Measurements from ENCODE around the gene GALNS. TPM values are rescaled to one million over a fixed set of nuclear protein-coding genes. Genes with fewer than 3 reads are reported as not detected.

The GALNS gene
- total RNA-seq, 1 donor from 2014 or later = 61.4 TPM

- no peaks in the 10 kb centered on the region for H3K9me3 ChIP-seq
- TF ChIP-seq POLR2A (IDR thresholded peaks at IDR 0.05) = no peak
- TF ChIP-seq POLR2AphosphoS5 (IDR thresholded peaks at IDR 0.05; ENCODE audit: insufficient read depth in 1 of 2, low read depth in 1 of 2) = no peak
- TF ChIP-seq CTCF (IDR thresholded peaks at IDR 0.05) = no peak
- H3K36me3 ChIP-seq = no peaks in the 10 kb centered on the region
- intact Hi-C loops (cut with DNase I) = no loop called here
- no peak overlapping the region for H3K27ac ChIP-seq
- DNase-seq (ENCODE audit: extremely low spot score in 2 of 2) = no peak
- H3K27me3 ChIP-seq = no peaks in the 10 kb centered on the region
- no peaks in the 10 kb centered on the region for H3K4me1 ChIP-seq
- H3K4me3 ChIP-seq = no peak overlapping the region
Observed at GRCh38 chr16:88903267-88903666, 46.5 kb upstream of the GALNS start.

GRCh38 chr16:88902744-88903143 lies 46.0 kb upstream of the GALNS start:
- H3K36me3 ChIP-seq = no peaks in the 10 kb centered on the region
- H3K4me3 ChIP-seq = no peak overlapping the region
- H3K9me3 ChIP-seq = no peaks in the 10 kb centered on the region
- H3K27me3 ChIP-seq = no peaks in the 10 kb centered on the region
- no peak for TF ChIP-seq POLR2AphosphoS5 (IDR thresholded peaks at IDR 0.05; ENCODE audit: insufficient read depth in 1 of 2, low read depth in 1 of 2)
- no peak for TF ChIP-seq CTCF (IDR thresholded peaks at IDR 0.05)
- TF ChIP-seq POLR2A (IDR thresholded peaks at IDR 0.05) = no peak
- intact Hi-C loops (cut with DNase I) = no loop called here
- H3K4me1 ChIP-seq = no peaks in the 10 kb centered on the region
- H3K27ac ChIP-seq = no peak overlapping the region
- no peak for DNase-seq (ENCODE audit: extremely low spot score in 2 of 2)

- Histone ChIP-seq H3K4me3 (no peak overlapping the region), H3K36me3 (no peaks in the 10 kb centered on the region), H3K27me3 (no peaks in the 10 kb centered on the region), H3K9me3 (no peaks in the 10 kb centered on the region), H3K27ac (no peak overlapping the region), H3K4me1 (no peaks in the 10 kb centered on the region)
- no peak for TF ChIP-seq CTCF (IDR thresholded peaks at IDR 0.05)
- TF ChIP-seq POLR2AphosphoS5 (IDR thresholded peaks at IDR 0.05; ENCODE audit: insufficient read depth in 1 of 2, low read depth in 1 of 2) = no peak
- no peak for TF ChIP-seq POLR2A (IDR thresholded peaks at IDR 0.05)
- no peak for DNase-seq (ENCODE audit: extremely low spot score in 2 of 2)
- intact Hi-C loops (cut with DNase I) = no loop called here
Observed at GRCh38 chr16:88901718-88902337, 45.1 kb upstream of the GALNS start.

GRCh38 chr16:88900662-88901052 lies 43.9 kb upstream of the GALNS start:
- Histone ChIP-seq H3K4me3 (no peak overlapping the region), H3K27ac (no peak overlapping the region), H3K9me3 (no peaks in the 10 kb centered on the region), H3K4me1 (no peaks in the 10 kb centered on the region), H3K27me3 (no peaks in the 10 kb centered on the region), H3K36me3 (no peaks in the 10 kb centered on the region)
- no peak for TF ChIP-seq POLR2A (IDR thresholded peaks at IDR 0.05)
- no peak for TF ChIP-seq CTCF (IDR thresholded peaks at IDR 0.05)
- no peak for TF ChIP-seq POLR2AphosphoS5 (IDR thresholded peaks at IDR 0.05; ENCODE audit: insufficient read depth in 1 of 2, low read depth in 1 of 2)
- DNase-seq (ENCODE audit: extremely low spot score in 2 of 2) = no peak
- intact Hi-C loops (cut with DNase I) = no loop called here

GRCh38 chr16:88899901-88900661 lies 43.3 kb upstream of the GALNS start:
- Histone ChIP-seq H3K4me3 (no peak overlapping the region), H3K4me1 (no peaks in the 10 kb centered on the region), H3K9me3 (no peaks in the 10 kb centered on the region), H3K27ac (no peak overlapping the region), H3K36me3 (no peaks in the 10 kb centered on the region), H3K27me3 (no peaks in the 10 kb centered on the region)
- TF ChIP-seq CTCF (IDR thresholded peaks at IDR 0.05) (no peak), POLR2AphosphoS5 (IDR thresholded peaks at IDR 0.05; ENCODE audit: insufficient read depth in 1 of 2, low read depth in 1 of 2) (no peak), POLR2A (IDR thresholded peaks at IDR 0.05) (no peak)
- DNase-seq (ENCODE audit: extremely low spot score in 2 of 2) = no peak
- intact Hi-C loops (cut with DNase I) = no loop called here

All from vagina (tissue), 2 donors.